H9 (cell line): Measurements from ENCODE around the gene CDR2L. TPM values are rescaled to one million over a fixed set of nuclear protein-coding genes. Genes with fewer than 3 reads are reported as not detected.

ENCODE experiments used
- DNase-seq: peaks from one replicate; pipeline ENCODE4 v3.0.0-alpha.2; 2017
- H2AFZ ChIP-seq: one replicate; pipeline ENCODE4 v1.6.1; 2013; ENCODE audit warnings: mild to moderate bottlenecking, low read length, control low read depth, moderate library complexity
- H2AK5ac ChIP-seq: 2 replicates; pipeline ENCODE4 v1.6.1; 2013; ENCODE audit warnings: low read length, control low read depth, mixed read lengths; ENCODE audit not compliant: insufficient read length
- H2BK120ac ChIP-seq: one replicate; pipeline ENCODE4 v1.6.1; 2013; ENCODE audit warnings: low read depth, mild to moderate bottlenecking, low read length, control low read depth, inconsistent platforms; ENCODE audit not compliant: poor library complexity, severe bottlenecking
- H2BK12ac ChIP-seq: 2 replicates; pipeline ENCODE4 v1.6.1; 2013; ENCODE audit warnings: low read length, control low read depth, mixed read lengths, low read depth; ENCODE audit not compliant: insufficient read length
- H2BK15ac ChIP-seq: 2 replicates; pipeline ENCODE4 v1.6.1; 2013; ENCODE audit warnings: low read depth, low read length, control low read depth
- H2BK20ac ChIP-seq: one replicate; pipeline ENCODE4 v1.6.1; 2013; ENCODE audit warnings: low read depth, mild to moderate bottlenecking, low read length, control low read depth, inconsistent platforms; ENCODE audit not compliant: poor library complexity, severe bottlenecking
- H2BK5ac ChIP-seq: 2 replicates; pipeline ENCODE4 v1.6.1; 2013; ENCODE audit warnings: low read length, control low read depth, mixed read lengths; ENCODE audit not compliant: insufficient read length
- H3K14ac ChIP-seq: 2 replicates; pipeline ENCODE4 v1.6.1; 2013; ENCODE audit warnings: low read length, control low read depth; ENCODE audit not compliant: insufficient read depth
- H3K18ac ChIP-seq: 2 replicates; pipeline ENCODE4 v1.6.1; 2013; ENCODE audit warnings: low read depth, mild to moderate bottlenecking, mixed read lengths, low read length, control low read depth; ENCODE audit not compliant: insufficient read length
- H3K23ac ChIP-seq: 2 replicates; pipeline ENCODE4 v1.6.1; 2013; ENCODE audit warnings: low read length, control low read depth, mixed read lengths, low read depth; ENCODE audit not compliant: insufficient read length
- H3K23me2 ChIP-seq: 2 replicates; pipeline ENCODE4 v1.6.1; 2013; ENCODE audit warnings: low read depth, mild to moderate bottlenecking, mixed read lengths, low read length, control low read depth; ENCODE audit not compliant: insufficient read length, poor library complexity, severe bottlenecking
- H3K27ac ChIP-seq: 2 replicates; pipeline ENCODE4 v1.5.1; 2013; ENCODE audit warnings: low read length, control low read depth, mixed read lengths, low read depth; ENCODE audit not compliant: insufficient read length
- H3K27me3 ChIP-seq: 2 replicates; pipeline ENCODE4 v1.6.1; 2013; ENCODE audit warnings: low read length, control low read depth, inconsistent platforms; ENCODE audit not compliant: insufficient read depth
- H3K4ac ChIP-seq: 2 replicates; pipeline ENCODE4 v1.6.1; 2013; ENCODE audit warnings: low read depth, mild to moderate bottlenecking, control low read depth, inconsistent platforms, low read length, moderate library complexity
- H3K4me1 ChIP-seq: 2 replicates; pipeline ENCODE4 v1.6.1; 2013; ENCODE audit warnings: low read length, control low read depth, inconsistent platforms; ENCODE audit not compliant: insufficient read depth
- H3K4me2 ChIP-seq: 2 replicates; pipeline ENCODE4 v1.6.1; 2013; ENCODE audit warnings: low read length, control low read depth, mixed read lengths; ENCODE audit not compliant: insufficient read length, insufficient read depth
- H3K56ac ChIP-seq: 2 replicates; pipeline ENCODE4 v1.6.1; 2013; ENCODE audit warnings: low read depth, mild to moderate bottlenecking, mixed read lengths, low read length, control low read depth; ENCODE audit not compliant: insufficient read length
- H3K79me1 ChIP-seq: 2 replicates; pipeline ENCODE4 v1.6.1; 2013; ENCODE audit warnings: low read depth, mild to moderate bottlenecking, moderate library complexity, low read length, control low read depth, inconsistent platforms; ENCODE audit not compliant: insufficient read depth, poor library complexity, severe bottlenecking
- H3K79me2 ChIP-seq: 2 replicates; pipeline ENCODE4 v1.6.1; 2013; ENCODE audit warnings: low read length, control low read depth, inconsistent platforms; ENCODE audit not compliant: insufficient read depth
- H3K9ac ChIP-seq: 2 replicates; pipeline ENCODE4 v1.6.1; 2013; ENCODE audit warnings: low read length, control low read depth, mixed read lengths; ENCODE audit not compliant: insufficient read length; ENCODE audit errors: extremely low read depth
- H3K9me3 ChIP-seq: one replicate; pipeline ENCODE4 v1.6.1; 2013; ENCODE audit warnings: low read depth, low read length, inconsistent platforms; ENCODE audit not compliant: control insufficient read depth
- H3T11ph ChIP-seq: one replicate; pipeline ENCODE4 v1.6.1; 2013; ENCODE audit warnings: mild to moderate bottlenecking, low read length, control low read depth, inconsistent platforms
- H4K20me1 ChIP-seq: one replicate; pipeline ENCODE4 v1.6.1; 2013; ENCODE audit not compliant: control insufficient read depth, insufficient read length, insufficient read depth
- H4K5ac ChIP-seq: 2 replicates; pipeline ENCODE4 v1.6.1; 2013; ENCODE audit warnings: low read depth, mild to moderate bottlenecking, mixed read lengths, low read length, control low read depth; ENCODE audit not compliant: insufficient read length
- H4K8ac ChIP-seq: replicated peaks from 2 replicates; pipeline ENCODE4 v1.6.1; 2013; ENCODE audit warnings: low read length, control low read depth, mixed read lengths, low read depth; ENCODE audit not compliant: insufficient read length
- H4K91ac ChIP-seq: 2 replicates; pipeline ENCODE4 v1.6.1; 2013; ENCODE audit warnings: low read depth, mild to moderate bottlenecking, moderate library complexity, mixed read lengths, low read length, control low read depth; ENCODE audit not compliant: insufficient read length
- H3K27ac Mint-ChIP-seq, 3 experiments: 2 replicates in 2 of 3; 3 replicates in 1 of 3; pipeline ENCODE4 v1.8.0; 2020 to 2021; ENCODE audit warnings: mixed read lengths in 3 of 3, mild to moderate bottlenecking in 1 of 3, moderate library complexity in 1 of 3
- H3K27me3 Mint-ChIP-seq: 2 replicates; pipeline ENCODE4 v1.8.0; 2021; ENCODE audit warnings: low read depth, mild to moderate bottlenecking, moderate library complexity, mixed read lengths
- H3K36me3 Mint-ChIP-seq, 3 experiments: 2 replicates in 2 of 3; 3 replicates in 1 of 3; pipeline ENCODE4 v1.8.0; 2020 to 2021; ENCODE audit warnings: low read depth in 3 of 3, mixed read lengths in 3 of 3; ENCODE audit not compliant: insufficient read depth in 1 of 3
- H3K4me1 Mint-ChIP-seq, 2 experiments: 2 replicates each; pipeline ENCODE4 v1.8.0; 2020; ENCODE audit warnings: mixed read lengths in 2 of 2
- H3K4me3 Mint-ChIP-seq, 2 experiments: 2 replicates in 1 of 2; 3 replicates in 1 of 2; pipeline ENCODE4 v1.8.0; 2020 to 2021; ENCODE audit warnings: mild to moderate bottlenecking in 2 of 2, mixed read lengths in 2 of 2, moderate library complexity in 1 of 2
- H3K9me3 Mint-ChIP-seq, 2 experiments: 2 replicates in 1 of 2; 3 replicates in 1 of 2; pipeline ENCODE4 v1.8.0; 2020; ENCODE audit warnings: mild to moderate bottlenecking in 2 of 2, mixed read lengths in 2 of 2, moderate library complexity in 1 of 2
- WGBS: extraction: QIAGEN DNeasy Blood & Tissue Kit; methylation state at CpG from one replicate; pipeline ENCODE4 v1.1.7; 2013; ENCODE audit warnings: missing lambda C conversion rate, low lambda C conversion rate, mixed read lengths; ENCODE audit not compliant: insufficient read length; ENCODE audit errors: extremely low coverage; 5-methylcytosine and 5-hydroxymethylcytosine counted together
- total RNA-seq: library from RNA; stranded (reverse); gene quantifications from 2 replicates; pipeline ENCODE4 v1.2.1, GENCODE V29; 2021
- TF ChIP-seq, protein P1 (sequence below): fragments of 200-600 bp; sonication (generic); conservative IDR thresholded peaks from 3 replicates; pipeline ENCODE4 v1.8.0; 2021; ENCODE audit warnings: antibody characterized with exemption, mild to moderate bottlenecking

The CDR2L gene
- total RNA-seq, 1 experiment from 2014 or later, result 23.3 TPM

DNA sequence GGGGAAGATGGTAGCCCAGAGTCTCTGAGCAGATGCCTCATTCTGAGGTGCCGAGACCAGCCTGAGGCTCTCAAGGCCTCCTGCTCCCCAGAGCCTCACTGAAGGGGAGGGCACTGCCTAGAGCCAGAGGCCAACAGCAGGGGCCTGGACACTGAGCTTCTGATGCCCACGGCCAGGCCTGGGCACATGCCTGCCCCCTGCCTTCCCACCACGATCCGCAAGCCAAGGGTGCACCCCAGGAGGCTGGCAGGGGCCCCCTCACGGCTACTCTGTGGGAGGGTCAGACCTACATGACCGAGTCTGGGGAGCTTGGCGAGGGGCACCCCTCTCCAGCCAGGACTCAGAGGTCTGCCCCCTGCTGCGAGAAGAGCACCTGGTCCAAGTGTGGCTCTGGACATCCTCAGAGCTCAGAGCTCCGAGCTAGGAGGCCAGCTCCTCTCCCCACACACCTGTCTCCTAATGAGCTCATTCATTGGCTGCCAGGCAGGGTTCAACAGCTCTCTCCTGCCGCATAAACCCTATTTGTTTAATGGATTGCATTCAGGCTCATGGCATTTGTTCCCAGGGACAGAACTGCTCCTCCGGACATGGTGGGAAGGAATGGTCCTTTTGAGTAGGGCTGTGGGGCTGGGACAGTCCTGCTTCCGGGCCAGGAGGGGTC lies 37.8 kb upstream of the CDR2L start:
- Histone ChIP-seq H3K14ac (no peak overlapping the region; the same call in 1 of the 2 replicates), H3K4me1 (no peaks in the 10 kb centered on the region), H2BK20ac (no peak overlapping the region), H2BK120ac (no peak overlapping the region), H3K18ac (no peak overlapping the region), H2AFZ (no peak overlapping the region), H3K23me2 (peaks cover 2% of the 10 kb centered on the region), H3K4me2 (no peak overlapping the region), H2BK12ac (no peak overlapping the region), H3K27ac (no peak overlapping the region), H4K20me1 (no peaks in the 10 kb centered on the region), H3K9me3 (no peaks in the 10 kb centered on the region), H4K8ac (no peak overlapping the region), H3K23ac (no peak overlapping the region), H3K79me2 (no peaks in the 10 kb centered on the region), H3K4ac (no peak overlapping the region), H3K9ac (no peak overlapping the region), H4K91ac (no peak overlapping the region), H2AK5ac (no peak overlapping the region), H2BK15ac (no peak overlapping the region), H4K5ac (no peak overlapping the region), H3K56ac (no peak overlapping the region), H3K79me1 (no peaks in the 10 kb centered on the region), H3K27me3 (no peaks in the 10 kb centered on the region), H3T11ph (no peak overlapping the region), H2BK5ac (no peak overlapping the region)
- peaks cover 11 to 24% of the 10 kb centered on the region in 2 experiments for H3K4me1 Mint-ChIP-seq
- DNase-seq, result no peak
- no CpG with 5 or more reads among the region's 12 CpGs for WGBS
- H3K36me3 Mint-ChIP-seq, result no peaks in the 10 kb centered on the region
- TF ChIP-seq, protein P1, sequence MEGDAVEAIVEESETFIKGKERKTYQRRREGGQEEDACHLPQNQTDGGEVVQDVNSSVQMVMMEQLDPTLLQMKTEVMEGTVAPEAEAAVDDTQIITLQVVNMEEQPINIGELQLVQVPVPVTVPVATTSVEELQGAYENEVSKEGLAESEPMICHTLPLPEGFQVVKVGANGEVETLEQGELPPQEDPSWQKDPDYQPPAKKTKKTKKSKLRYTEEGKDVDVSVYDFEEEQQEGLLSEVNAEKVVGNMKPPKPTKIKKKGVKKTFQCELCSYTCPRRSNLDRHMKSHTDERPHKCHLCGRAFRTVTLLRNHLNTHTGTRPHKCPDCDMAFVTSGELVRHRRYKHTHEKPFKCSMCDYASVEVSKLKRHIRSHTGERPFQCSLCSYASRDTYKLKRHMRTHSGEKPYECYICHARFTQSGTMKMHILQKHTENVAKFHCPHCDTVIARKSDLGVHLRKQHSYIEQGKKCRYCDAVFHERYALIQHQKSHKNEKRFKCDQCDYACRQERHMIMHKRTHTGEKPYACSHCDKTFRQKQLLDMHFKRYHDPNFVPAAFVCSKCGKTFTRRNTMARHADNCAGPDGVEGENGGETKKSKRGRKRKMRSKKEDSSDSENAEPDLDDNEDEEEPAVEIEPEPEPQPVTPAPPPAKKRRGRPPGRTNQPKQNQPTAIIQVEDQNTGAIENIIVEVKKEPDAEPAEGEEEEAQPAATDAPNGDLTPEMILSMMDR, result no peak
- H3K27me3 Mint-ChIP-seq, result peaks cover 30% of the 10 kb centered on the region
- no peak overlapping the region for H3K4me3 Mint-ChIP-seq
- H3K9me3 Mint-ChIP-seq, result no peaks in the 10 kb centered on the region
- H3K27ac Mint-ChIP-seq, result no peak overlapping the region
